Choroid plexus epithelial cell (primary cell): ENCODE results near the gene DNAH5.

ENCODE experiments used
- DNase-seq: peaks from one replicate; pipeline ENCODE4 v3.0.0-alpha.2; 2010; ENCODE audit warnings: low read depth
- H3K4me3 ChIP-seq: 2 replicates; pipeline ENCODE4 v1.5.1; 2011; ENCODE audit warnings: low read depth, mild to moderate bottlenecking, control low read depth, low read length, moderate library complexity
- CTCF ChIP-seq: conservative IDR thresholded peaks from 2 replicates; pipeline ENCODE4 v1.5.1; 2011; ENCODE audit warnings: low read depth, mild to moderate bottlenecking, control low read depth, inconsistent platforms, low read length, moderate library complexity

Gene DNAH5

GRCh38 chr5:13957032-13957645, 12.7 kb upstream of the DNAH5 start:
- DNase-seq, result peak; percentile 83
- TF ChIP-seq CTCF, result peak; percentile 79
- no peak overlapping the region for H3K4me3 ChIP-seq

- DNase-seq, result no peak
- TF ChIP-seq CTCF, result no peak
Measured at GRCh38 chr5:13956471-13956870, 12.0 kb upstream of the DNAH5 start.

DNA sequence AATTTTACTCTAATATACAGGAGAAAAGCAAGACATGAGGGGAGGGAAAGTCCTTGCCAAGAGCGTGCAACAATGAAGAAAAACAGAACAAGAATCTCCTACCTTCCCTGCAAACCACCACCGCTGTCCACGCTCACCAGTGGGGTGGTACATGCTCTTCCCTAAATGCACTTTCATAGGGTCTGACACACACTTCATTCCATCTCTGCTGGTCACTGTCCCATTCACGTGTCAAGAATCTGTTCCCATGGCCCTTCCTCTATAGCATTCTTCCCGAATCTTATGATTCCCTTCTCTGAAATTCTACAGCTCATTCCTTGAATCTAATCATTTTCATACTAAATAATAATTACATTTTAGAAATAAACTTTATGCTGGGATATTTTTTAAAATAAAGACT, 11.4 kb upstream of the DNAH5 start:
- no peak for TF ChIP-seq CTCF
- H3K4me3 ChIP-seq, result no peak overlapping the region
- no peak for DNase-seq

More at GRCh38 chr5:13956471-13956870, 12.0 kb upstream of the DNAH5 start:
- H3K4me3 ChIP-seq, result no peak overlapping the region

- no peak for DNase-seq
- no peak for TF ChIP-seq CTCF
- no peak overlapping the region for H3K4me3 ChIP-seq
Measured at GRCh38 chr5:13946111-13946510, 1.6 kb upstream of the DNAH5 start.

DNA sequence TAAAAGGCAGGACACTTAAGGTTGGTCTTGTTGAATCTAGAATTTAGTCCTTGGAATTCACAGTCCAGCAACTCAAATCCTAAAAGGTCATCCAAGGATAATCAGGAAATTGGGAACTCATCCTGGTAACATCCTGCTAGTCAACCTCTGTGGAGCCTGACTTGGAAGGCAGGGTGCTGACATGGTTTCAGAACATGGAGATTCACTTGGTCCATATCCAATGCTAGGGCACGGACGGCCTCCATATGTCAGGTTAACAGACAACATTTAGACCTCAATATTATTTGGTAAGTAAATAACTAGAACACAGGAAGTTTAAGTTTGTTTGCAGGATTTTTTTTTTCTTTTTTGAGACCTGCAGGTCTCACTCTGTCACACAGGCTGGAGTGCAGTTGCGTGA, 783 bp upstream of the DNAH5 start:
- no peak overlapping the region for H3K4me3 ChIP-seq
- no peak for TF ChIP-seq CTCF

GRCh38 chr5:13943676-13944075, 812 bp downstream of the DNAH5 start:
- no peak for TF ChIP-seq CTCF
- H3K4me3 ChIP-seq, result no peak overlapping the region
- DNase-seq, result no peak

More for the DNA sequence above, 783 bp upstream of the DNAH5 start:
- no peak for DNase-seq

DNA sequence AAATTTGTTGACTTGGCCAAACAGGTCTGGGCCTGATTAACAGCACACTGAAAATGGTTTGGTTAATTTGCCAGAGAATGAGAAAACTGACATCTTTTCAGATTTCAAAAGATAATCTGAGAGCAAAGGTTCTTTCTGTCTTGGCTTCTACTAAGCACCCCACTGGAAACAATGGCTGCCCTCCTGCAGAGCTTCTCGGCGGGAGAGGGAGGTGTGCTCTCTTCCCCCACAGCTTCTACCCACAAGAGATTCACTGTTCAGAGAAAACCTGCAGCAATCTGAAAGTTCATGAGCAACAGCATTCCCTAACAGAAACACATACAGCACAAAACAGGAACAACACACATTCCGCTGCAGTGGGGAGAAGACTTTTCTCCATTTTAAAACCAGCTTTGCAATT, 3.0 kb downstream of the DNAH5 start:
- DNase-seq, result no peak
- no peak overlapping the region for H3K4me3 ChIP-seq
- TF ChIP-seq CTCF, result no peak
